DOHH2 (cell line): ENCODE results near the gene TOPBP1.

Source experiments
- H3F3A ChIP-seq: fragments of 200-600 bp; sonication (generic), shearing (Covaris generic); 2 replicates; pipeline ENCODE4 v1.6.0; 2016; ENCODE audit warnings: antibody characterized with exemption, mild to moderate bottlenecking; ENCODE audit not compliant: control insufficient read depth, insufficient read depth
- H3K27ac ChIP-seq: fragments of 200-600 bp; sonication (generic); 2 replicates; pipeline ENCODE4 v1.5.1; 2014; ENCODE audit warnings: low read depth, mild to moderate bottlenecking, low read length, moderate library complexity
- H3K27me3 ChIP-seq: fragments of 200-600 bp; sonication (generic); 2 replicates; pipeline ENCODE4 v1.6.1; 2014; ENCODE audit warnings: mild to moderate bottlenecking, low read length, mixed read lengths; ENCODE audit not compliant: control insufficient read depth
- H3K36me3 ChIP-seq: fragments of 200-600 bp; sonication (generic); 2 replicates; pipeline ENCODE4 v1.6.1; 2014; ENCODE audit warnings: mild to moderate bottlenecking, low read length, moderate library complexity, mixed read lengths; ENCODE audit not compliant: control insufficient read depth
- H3K4me1 ChIP-seq: fragments of 200-600 bp; sonication (generic); 2 replicates; pipeline ENCODE4 v1.6.1; 2014; ENCODE audit warnings: mild to moderate bottlenecking, low read length, mixed read lengths; ENCODE audit not compliant: control insufficient read depth
- H3K4me2 ChIP-seq: fragments of 200-600 bp; sonication (generic); 2 replicates; pipeline ENCODE4 v1.6.0; 2014; ENCODE audit warnings: mild to moderate bottlenecking, low read length, moderate library complexity
- H3K4me3 ChIP-seq: fragments of 200-600 bp; sonication (generic); 2 replicates; pipeline ENCODE4 v1.5.1; 2014; ENCODE audit warnings: mild to moderate bottlenecking, low read length, mixed read lengths
- H3K79me2 ChIP-seq: fragments of 200-600 bp; sonication (generic); 2 replicates; pipeline ENCODE4 v1.6.1; 2014; ENCODE audit warnings: mild to moderate bottlenecking, low read length, mixed read lengths; ENCODE audit not compliant: control insufficient read depth
- H3K9me2 ChIP-seq: fragments of 200-600 bp; sonication (generic); replicated peaks from 2 replicates; pipeline ENCODE4 v1.6.1; 2014; ENCODE audit warnings: mild to moderate bottlenecking, low read length, mixed read lengths; ENCODE audit not compliant: control insufficient read depth
- H3K9me3 ChIP-seq: fragments of 200-600 bp; sonication (generic); 2 replicates; pipeline ENCODE4 v1.6.1; 2014; ENCODE audit warnings: antibody characterized with exemption, low read length, mixed read lengths; ENCODE audit not compliant: control insufficient read depth, insufficient read depth
- H4K20me1 ChIP-seq: fragments of 200-600 bp; sonication (generic); 2 replicates; pipeline ENCODE4 v1.6.0; 2014; ENCODE audit warnings: low read depth, mild to moderate bottlenecking, antibody characterized with exemption, low read length, moderate library complexity; ENCODE audit not compliant: control insufficient read depth, insufficient read depth
- CTCF ChIP-seq: fragments of 200-600 bp; sonication (generic); IDR thresholded peaks from one replicate; pipeline ENCODE4 v1.5.1; 2014; ENCODE audit warnings: antibody characterized with exemption, mild to moderate bottlenecking, low read depth, low read length; ENCODE audit not compliant: poor library complexity, severe bottlenecking
- EZH2phosphoT487 ChIP-seq: fragments of 200-600 bp; sonication (generic); IDR thresholded peaks from 2 replicates; pipeline ENCODE4 v1.6.1; 2017; ENCODE audit warnings: borderline replicate concordance, mild to moderate bottlenecking, antibody characterized with exemption, low read length, moderate library complexity, mixed read lengths

TOPBP1 gene

GRCh38 chr3:133588784-133589465 is 72.8 kb downstream of the TOPBP1 start:
- Histone ChIP-seq H3K9me2 (no peaks in the 10 kb centered on the region), H3F3A (peaks cover 72% of the 10 kb centered on the region), H3K79me2 (peaks cover 30% of the 10 kb centered on the region), H3K4me2 (no peak overlapping the region), H3K27ac (no peak overlapping the region), H3K27me3 (no peaks in the 10 kb centered on the region), H4K20me1 (peaks cover 20% of the 10 kb centered on the region), H3K4me3 (no peak overlapping the region), H3K36me3 (peaks cover 59% of the 10 kb centered on the region), H3K9me3 (no peaks in the 10 kb centered on the region), H3K4me1 (no peaks in the 10 kb centered on the region)
- TF ChIP-seq CTCF (no peak), EZH2phosphoT487 (no peak)

GRCh38 chr3:133588035-133588434 is 73.7 kb downstream of the TOPBP1 start:
- Histone ChIP-seq H3K36me3 (peaks cover 68% of the 10 kb centered on the region), H3K9me2 (no peaks in the 10 kb centered on the region), H3K27me3 (no peaks in the 10 kb centered on the region), H3K27ac (no peak overlapping the region), H3K4me1 (peaks cover 4% of the 10 kb centered on the region), H3K9me3 (no peaks in the 10 kb centered on the region), H3K4me3 (no peak overlapping the region), H3K4me2 (no peak overlapping the region), H4K20me1 (peaks cover 29% of the 10 kb centered on the region), H3K79me2 (peaks cover 38% of the 10 kb centered on the region), H3F3A (peaks cover 72% of the 10 kb centered on the region)
- no peak for TF ChIP-seq EZH2phosphoT487
- no peak for TF ChIP-seq CTCF

GRCh38 chr3:133583396-133583795 is 78.3 kb downstream of the TOPBP1 start:
- Histone ChIP-seq H3K9me2 (no peaks in the 10 kb centered on the region), H3K27me3 (no peaks in the 10 kb centered on the region), H3K4me3 (no peak overlapping the region), H3K4me1 (peaks cover 26% of the 10 kb centered on the region), H3K4me2 (no peak overlapping the region), H3F3A (peaks cover 39% of the 10 kb centered on the region), H3K9me3 (no peaks in the 10 kb centered on the region), H4K20me1 (peaks cover 44% of the 10 kb centered on the region), H3K36me3 (peaks cover 96% of the 10 kb centered on the region), H3K79me2 (peaks cover 79% of the 10 kb centered on the region), H3K27ac (no peak overlapping the region)
- TF ChIP-seq EZH2phosphoT487 (no peak), CTCF (no peak)
